HG03108 (cell line): ENCODE data around the gene ZG16B.

ENCODE experiments used
- ATAC-seq: cut with Tn5 transposase; IDR thresholded peaks from one replicate; pipeline ENCODE4 v1.9.1; 2021; ENCODE audit warnings: moderate library complexity; ENCODE audit not compliant: unreplicated experiment

ZG16B gene, protein sequence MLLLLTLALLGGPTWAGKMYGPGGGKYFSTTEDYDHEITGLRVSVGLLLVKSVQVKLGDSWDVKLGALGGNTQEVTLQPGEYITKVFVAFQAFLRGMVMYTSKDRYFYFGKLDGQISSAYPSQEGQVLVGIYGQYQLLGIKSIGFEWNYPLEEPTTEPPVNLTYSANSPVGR

DNA sequence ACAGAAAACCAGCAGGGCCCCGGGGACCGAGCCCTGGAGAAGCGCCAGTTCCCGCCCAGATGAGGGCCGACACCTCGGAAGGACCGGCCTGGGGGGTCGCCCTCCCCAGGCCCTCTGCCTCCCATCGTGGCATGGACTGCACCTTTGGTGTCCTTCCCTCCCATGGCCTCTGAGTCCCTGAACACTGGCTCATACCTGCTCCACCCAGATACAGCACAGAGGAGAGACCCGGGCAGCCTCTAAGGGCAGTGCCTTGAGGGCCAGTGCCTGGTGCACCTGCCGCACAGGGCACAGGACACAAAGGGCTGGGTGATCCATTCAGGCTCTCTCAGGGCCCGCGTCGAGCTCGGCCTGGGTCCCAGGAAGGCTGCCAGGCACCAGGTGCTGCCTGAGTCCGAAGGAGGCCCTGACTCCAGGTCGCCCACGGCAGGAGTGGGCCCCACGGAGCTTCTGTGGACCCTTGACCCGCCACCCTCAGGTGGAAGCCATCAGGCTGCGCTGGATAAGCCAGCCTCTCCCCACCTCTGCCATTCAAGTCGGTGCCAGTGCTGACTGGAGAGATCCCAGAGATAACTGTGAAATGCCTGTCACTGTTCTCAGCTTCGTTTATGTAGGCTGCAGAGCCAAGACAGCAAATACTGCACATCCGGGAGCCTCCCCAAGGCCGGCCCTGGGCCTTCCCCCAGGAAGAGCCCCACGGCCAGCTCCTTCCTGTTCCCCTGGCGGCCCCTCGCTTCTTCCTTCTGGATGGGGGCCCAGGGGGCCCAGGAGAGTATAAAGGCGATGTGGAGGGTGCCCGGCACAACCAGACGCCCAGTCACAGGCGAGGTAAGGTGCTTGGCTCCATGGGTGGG lies at the start of gene ZG16B:
TSS of gene ZG16B (plus strand) at position 803 of the 854 bp plus-strand sequence. CDS start 139 bp downstream, outside the sequence.
- no peak for ATAC-seq

DNA sequence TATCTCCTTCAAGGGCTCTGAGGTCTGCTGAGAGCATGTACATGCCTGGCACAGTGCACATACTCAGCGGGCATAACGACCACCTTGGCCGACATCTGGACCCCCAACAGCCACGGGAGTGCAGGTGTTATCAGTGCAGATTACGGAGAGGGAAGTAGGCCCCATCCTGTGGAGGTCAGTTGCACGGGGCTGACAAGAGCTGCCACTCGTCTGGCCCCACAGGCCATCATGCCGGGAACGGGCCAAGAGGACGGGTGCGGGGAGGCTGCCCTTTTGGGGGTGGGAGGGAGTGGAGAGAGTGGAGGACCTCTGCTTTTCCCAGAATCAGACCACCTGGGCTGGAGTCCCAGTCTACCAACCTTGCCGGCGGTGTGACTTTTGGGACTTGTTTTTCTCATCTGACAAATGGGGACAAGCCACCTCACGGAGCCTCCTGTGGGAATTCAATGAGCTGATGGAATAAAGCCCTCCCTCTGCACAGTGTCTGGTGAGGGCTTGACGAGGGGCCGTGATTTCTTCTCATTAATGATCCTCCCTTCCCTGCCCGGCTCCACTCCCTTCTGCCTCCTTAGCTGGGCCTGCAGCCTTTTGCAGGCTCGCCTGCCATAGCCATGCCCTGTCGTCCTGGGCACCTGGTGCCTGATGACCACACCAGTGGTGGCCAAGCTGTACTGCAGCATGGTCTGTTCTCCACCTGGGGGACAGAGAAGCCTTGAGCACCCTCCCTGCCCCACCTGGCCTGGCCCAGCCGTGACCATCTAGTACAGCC lies 47.3 kb upstream of the ZG16B start:
- ATAC-seq, result no peak

DNA sequence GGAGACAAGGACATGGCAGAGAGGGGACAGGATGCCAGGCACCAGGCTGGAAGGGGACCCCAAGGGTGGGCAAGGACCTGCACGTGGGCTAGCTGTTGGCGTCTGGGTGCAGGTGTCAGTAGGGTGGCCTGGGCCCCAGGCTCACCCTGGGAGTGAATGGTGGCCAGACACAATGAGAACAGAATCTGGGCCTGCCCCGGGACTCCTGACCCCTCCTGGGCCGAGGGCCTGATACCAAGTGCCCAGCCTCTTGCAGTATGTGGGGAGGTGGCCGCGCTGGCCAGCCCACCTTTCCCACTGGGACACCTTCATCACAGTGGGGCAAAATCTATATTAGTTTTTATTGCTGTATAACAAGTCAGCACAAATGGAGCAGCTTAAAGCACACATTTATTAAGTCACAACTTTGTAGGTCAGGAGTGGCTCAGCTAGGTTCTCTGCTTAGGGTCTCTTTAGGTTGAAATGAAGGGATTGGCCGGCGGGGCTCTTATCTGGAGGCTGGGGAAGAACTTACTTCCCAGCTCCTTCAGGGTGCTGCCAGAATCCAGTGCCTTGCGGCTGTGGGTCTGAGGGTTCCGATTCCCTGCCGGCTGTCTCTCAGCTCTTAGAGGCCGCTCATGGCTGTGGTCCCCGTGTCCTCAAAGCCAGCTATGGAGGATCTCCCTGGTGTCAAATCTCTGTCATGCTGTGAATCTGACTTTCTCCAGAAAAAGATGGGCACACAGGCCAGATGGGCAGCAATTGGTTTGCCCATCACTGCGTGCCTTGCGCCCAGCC lies 46.3 kb upstream of the ZG16B start:
- no peak for ATAC-seq

DNA sequence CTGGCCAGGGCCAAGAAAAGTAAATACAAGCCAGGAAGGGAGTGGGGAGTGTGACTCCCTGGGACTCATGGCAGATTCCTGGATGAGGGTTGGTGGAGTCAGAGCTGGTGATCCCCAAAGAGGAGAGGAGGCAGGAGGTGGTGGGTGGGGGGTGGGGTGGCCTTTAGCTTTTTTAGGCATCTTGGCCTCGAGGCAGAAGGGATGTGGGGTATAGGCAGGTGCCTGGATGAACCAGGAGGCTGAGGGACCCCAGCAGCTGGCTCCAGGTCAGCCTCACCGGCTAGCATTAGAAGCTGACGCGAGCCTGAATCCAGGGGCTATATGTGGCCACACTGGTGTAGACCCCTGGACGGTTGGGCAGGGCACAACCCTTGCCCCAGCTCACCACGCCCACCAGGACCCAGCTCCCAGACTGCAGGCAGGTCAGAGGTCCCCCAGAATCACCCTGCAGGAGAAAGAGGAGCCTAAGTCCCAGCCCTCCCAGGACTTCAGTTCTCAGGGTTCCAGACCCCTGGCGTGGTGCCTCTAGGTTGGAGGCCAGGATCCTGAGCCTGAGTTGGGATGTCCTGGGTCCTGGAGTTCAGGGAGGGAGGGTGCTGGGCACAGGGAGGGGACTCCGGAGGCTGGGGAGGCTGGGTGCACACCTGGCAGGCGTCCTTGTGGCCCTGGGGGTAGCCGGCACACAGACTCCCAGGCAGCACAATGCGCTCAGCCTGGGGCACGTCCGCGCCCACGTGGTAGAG lies 45.6 kb upstream of the ZG16B start:
- ATAC-seq, result no peak

DNA sequence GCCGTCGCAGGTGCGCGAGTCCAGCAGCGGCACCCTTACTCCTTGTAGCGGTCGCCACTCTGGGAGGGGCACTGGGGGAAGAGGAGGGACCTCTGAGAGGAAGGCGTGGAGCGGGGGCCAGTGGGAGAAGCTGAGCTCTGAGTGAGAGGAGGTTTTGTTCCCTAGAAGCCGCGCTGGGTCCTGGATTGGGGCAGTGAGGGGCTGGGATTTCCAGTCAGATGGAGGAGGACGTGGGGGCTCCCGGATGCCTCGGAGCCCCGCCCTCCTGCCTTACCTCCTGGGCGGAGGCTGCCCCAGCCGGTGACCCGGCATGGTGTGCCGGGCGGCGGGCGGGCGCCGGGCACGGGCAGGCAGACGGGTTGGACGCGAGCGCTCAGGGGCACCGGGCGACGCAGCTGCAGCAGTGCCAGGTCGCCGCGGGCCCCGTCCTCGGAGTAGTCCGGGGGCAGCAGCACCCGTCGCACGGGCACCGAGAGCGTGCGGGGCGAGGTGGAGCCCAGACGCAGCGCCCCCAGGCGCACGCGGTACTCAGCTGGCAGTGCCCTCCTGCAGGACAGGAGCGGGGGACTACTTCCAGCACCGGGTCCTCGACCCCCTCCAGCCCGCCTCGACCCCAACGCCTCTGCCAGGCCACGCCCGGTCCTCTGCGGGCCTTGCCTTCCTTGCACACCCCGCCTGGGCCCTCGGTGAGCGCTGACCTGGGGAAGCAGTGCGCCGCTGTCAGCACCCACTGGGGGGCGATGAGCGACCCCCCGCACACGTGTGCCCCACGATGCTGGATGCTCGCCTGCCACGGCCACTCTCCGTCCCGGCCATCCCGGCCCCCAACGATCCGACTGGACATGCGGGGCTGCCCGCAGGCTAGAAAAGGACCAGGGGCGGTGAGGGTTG lies 44.8 kb upstream of the ZG16B start:
- ATAC-seq, result no peak

DNA sequence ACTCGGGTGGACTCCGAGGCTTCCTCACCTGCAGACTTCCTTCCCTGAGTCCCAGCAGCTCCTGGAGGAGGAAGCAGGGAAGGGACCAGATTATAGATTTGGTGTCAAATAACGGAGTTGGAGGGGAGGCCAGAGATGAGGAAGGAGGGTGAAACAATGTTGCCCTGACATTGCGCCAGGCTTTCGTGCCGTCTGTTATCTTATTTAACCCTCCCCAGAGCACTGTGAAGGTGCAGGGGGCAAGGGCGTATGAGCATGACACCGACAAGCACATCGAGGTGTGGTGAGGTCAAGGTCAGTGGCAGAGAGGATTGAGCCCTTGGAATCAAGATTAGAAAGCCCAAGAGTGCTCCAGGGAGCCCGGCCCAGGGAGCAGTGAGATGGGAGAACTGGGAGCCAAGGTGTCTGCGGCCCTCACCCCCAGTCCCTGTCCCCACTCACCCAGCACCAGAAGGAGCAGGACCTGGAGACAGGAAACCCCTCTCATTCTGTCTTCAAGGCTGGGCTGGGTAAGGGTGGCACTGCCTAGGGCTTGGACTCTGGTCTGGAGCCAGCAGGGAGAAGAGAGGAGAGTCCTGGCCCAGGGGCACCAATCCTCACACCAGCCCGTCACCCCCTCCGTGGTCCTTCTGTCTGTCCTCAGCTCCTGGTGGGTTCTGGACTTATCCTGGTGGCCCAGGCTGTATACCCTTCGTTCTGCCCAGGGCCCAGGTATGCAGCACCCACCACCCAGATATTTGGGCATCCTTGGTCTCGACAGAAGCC lies 43.9 kb upstream of the ZG16B start:
- ATAC-seq, result no peak

DNA sequence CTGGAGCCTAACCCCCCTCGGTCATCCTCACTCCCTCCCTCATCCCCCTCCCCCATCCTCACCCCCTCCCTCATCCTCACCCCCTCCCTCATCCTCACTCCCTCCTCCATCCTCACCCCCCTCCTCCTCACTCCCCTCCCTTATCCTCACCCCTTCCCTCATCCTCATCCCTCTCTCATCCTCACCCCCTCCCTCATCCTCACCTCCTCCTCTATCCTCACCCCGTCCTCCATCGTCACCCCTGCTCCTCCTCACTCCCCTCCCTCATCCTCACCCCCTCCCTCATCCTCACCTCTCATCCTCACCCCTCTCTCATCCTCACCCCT lies 43.3 kb upstream of the ZG16B start:
- no peak for ATAC-seq

DNA sequence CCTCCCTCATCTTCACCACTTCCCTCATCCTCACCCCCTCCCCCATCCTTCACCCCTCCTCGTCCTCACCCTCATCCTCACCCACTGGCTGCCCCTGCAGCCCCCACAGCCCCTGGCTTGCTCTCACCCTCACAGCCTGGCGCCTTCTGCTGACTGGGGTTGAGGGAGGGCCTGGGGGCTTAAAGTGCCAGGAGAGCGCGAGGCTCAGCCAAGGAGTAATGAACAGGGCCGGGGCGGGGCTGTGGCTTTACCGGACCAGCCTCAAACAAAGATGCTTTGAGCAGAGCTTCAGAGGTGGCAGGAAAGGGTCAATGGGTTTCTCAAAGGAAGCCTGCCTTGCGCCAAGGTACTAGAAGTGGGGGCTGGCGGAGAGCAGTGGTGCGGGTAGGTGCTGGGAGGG lies 42.7 kb upstream of the ZG16B start, which contains the start of gene PRSS33:
TSS of gene PRSS33 (minus strand) at position 155 of the 400 bp plus-strand sequence. CDS start 1,013 bp downstream, outside the sequence.
- no peak for ATAC-seq

DNA sequence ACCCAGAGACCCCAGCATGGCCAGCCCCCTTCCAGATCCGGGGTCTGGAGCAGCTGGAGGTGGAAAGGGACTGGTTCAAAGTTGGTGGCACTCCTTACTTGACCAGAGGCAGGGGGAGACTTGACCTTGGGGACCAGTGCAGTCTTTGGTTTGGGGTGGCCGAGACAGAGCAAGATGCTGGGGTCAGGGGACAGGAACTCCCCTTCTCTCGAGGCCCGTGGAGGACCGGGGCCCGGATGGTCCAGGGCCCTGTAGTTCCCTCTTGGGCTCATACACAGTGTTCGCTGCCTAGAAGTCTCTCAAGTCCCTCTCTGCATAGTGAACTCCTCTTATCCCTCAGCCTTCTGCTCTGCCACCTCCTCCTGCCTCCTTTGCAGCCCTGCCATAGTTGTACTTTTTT lies 42.1 kb upstream of the ZG16B start:
- ATAC-seq, result no peak

DNA sequence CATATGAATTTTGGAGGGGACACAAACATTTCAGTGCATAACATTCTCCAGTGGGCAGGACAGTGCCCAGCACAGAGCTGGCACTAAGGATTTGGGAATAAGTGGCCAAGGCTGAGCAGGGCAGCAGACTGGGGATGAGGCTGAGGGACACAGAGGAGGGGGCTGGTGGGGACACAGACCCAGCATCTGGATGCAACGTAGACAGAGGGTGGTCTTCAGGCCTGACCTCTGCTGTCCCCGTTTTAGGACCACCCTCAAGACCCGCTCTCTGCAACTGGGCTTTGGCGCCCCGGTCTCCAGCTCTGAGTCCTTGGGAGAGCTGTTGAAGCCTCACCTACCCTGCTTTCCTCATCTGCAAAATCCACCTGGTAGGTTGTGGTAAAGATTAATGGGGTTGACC lies 39.5 kb upstream of the ZG16B start:
- ATAC-seq, result no peak

DNA sequence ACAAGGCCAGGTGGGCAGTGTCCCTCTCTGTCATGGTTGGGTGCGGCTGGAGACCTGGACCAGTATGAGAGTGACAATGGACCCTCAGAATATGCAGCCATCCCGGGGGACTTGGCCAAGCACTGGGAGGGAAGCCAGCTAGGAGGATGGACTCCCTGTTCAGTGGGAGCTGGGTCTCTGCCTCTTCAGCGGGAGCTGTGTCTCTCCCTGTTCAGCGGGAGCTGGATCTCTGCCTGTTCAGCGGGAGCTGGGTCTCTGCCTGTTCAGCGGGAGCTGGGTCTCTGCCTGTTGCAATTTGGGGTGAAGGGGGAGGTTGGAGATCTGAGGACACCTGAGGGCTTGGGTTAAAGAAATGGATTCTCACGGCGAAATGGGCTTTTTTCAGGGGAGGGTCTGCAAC lies 38.9 kb upstream of the ZG16B start:
- no peak for ATAC-seq

DNA sequence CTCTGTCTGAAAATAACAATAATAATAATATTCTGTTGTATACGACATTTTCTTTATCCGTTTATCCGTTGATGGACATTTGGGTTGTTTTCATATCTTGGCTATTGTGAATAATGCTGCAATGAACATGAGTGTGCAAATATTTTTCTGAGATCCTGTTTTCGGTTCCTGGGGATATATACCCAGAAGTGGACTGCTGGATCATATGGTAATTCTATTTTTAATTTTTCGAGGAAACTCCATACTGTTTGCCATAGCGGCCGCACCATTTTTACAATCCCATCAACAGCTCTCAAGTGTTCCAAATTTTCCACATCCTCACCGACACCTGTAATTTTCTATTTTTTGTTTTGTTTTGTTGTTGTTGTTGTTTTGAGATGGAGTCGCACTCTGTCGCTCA lies 37.2 kb upstream of the ZG16B start:
- no peak for ATAC-seq

DNA sequence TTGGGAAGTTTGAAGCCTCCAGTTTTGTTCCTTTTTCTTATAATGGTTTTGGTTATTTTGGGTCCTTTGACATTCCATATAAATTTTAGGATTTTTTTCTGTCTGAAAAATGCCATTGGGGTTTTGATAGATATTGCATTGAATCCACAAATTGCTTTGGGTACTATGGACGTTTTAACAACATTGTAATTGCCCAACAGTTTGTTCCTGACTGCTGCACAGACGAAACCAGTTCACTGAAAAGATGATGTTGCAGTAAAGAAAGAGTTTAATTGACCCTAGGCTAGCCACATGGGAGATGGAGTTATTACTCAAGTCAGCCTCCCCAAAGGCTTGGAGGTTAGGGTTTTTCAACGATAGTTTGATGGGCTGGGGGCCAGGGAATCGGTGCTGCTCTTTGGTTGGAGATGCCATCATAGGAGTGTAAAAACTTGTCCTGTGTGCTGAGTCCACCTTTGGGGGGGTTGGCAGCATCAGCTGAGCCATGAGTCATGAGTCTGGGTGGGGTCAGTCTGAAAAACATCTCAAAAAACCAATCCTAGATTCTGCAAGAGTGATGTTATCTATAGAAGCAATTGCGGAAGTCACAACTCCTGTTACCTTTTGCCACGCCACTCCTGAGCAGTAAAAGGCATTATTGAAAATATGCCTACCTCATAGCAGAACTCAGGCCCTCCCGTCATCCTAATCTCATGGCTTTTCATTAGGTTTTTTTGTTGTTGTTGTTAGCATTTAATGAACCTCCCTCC lies 34.5 kb upstream of the ZG16B start:
- no peak for ATAC-seq

DNA sequence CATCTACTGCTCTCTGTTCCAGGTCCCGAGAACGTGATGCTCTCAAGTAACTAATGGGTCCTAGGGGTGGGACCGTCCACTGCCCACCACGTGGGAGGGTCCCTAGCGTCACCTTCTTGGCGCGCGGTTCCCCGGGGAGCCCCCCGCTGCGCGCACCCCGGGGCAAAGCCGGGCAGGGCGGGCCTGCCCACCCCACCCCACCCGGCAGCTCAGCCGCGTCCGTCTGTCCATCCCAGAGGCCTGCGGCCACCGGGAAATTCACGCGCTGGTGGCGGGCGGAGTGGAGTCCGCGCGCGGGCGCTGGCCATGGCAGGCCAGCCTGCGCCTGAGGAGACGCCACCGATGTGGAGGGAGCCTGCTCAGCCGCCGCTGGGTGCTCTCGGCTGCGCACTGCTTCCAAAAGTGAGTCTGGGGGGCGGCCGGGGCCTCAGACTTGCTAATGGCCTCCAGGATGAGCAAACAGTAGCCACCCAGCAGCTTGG lies 31.3 kb upstream of the ZG16B start:
- ATAC-seq, result no peak

DNA sequence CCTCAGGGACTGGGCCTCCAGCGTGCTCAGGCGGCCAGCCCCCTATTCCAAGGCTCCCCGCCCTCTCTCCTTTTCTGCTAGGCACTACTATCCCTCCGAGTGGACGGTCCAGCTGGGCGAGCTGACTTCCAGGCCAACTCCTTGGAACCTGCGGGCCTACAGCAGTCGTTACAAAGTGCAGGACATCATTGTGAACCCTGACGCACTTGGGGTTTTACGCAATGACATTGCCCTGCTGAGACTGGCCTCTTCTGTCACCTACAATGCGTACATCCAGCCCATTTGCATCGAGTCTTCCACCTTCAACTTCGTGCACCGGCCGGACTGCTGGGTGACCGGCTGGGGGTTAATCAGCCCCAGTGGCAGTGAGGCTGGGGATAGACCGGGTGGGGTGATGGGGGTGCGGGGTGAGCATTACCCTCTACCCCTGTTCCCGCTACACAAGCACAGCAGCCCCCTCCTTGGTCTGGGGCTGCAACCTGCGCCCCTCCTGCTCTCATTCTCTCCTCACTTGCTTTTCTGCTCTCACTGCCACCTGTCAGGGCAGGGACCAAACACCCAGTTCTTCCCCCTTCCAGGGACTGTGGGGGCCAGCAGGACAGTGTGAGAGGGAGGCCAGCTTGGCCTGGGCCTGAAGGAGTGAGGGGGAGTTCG lies 30.8 kb upstream of the ZG16B start:
- ATAC-seq, result no peak

DNA sequence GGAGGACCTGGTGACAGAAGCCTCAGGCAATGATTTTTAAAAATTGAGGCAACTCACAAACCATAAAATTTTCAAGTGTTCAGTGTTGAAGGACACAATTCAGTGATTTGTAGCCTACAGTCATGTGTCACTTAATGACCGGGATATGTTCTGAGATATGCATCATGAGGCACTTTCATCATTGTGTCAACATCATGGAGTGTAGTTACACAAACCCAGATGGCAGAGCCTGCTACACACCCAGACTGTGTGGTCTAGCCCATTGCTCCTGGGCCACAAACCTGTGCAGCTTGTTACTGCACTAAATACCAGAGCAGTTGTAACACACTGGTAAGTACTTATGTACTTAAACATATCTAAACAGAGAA lies 30.3 kb upstream of the ZG16B start:
- ATAC-seq, result no peak

DNA sequence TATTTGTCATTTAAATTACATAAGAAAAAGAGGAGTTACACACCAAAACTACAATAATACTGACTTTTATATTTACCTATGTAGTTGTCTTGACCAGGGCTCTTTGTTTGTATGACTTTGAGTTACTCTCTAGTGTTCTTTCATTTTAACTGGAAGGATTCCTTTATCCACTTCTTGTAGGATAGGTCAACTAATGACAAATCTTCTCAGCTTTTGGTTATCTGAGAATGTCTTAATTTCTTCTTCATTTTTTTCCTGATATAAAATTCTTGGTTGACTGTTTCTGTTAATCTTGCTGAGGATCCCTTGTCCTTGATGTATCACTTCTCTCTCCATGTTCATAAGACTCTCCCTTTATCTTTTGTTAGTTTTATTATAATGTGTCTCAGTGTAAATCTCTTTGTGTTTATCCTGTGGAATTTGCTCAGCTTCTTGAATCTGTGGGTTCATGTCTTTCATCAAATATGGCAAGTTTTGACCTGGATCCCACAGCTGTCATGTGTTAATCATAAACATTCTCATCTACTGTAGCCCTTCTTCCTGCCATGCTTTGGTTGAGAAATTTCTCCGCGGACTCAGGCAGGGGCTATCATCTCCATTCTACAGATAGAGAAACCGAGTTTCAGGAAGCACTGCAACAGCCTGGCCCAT lies 26.4 kb upstream of the ZG16B start:
- ATAC-seq, result no peak
